Stomach (tissue), 4 donors: ENCODE results near the gene CAPZB.

Source experiments
- CTCF ChIP-seq, 7 experiments: fragments of 450-650 bp in 4 of 7; fragments of 200-600 bp in 3 of 7; sonication (generic) in 3 of 7; IDR thresholded peaks; one replicate each; pipeline ENCODE4 v1.5.1; 2016 to 2019; ENCODE audit warnings: antibody characterized with exemption in 7 of 7, control low read depth in 2 of 7, mild to moderate bottlenecking in 1 of 7
- POLR2A ChIP-seq, 4 donors: fragments of 450-650 bp; IDR thresholded peaks; one replicate each; pipeline ENCODE4 v1.6.1; 2016; ENCODE audit warnings: antibody characterized with exemption in 4 of 4, control low read depth in 2 of 4, mild to moderate bottlenecking in 1 of 4, moderate library complexity in 1 of 4
- POLR2AphosphoS5 ChIP-seq, 3 donors: sonication (generic); formaldehyde crosslinking; IDR thresholded peaks; one replicate each; pipeline ENCODE4 v1.6.1; 2016; ENCODE audit warnings: antibody characterized with exemption in 3 of 3

DNA sequence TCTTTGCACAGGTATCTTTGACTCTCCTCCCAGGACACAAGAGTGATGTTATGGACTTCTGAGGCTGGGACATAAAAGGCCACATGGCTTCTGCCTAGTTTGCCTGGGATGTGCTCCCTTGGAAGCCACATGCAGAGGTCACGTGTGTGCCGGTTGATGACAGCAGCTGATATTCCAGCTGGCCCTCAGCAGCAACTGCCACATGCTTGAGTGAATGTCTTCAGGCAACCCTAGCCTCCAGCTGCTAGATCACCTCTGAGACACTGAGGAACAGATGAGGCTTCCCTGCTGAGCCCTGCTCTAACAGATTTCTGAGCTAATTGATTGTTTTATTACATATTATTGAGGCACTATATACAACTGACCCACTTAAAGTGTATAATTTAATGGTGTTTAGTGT, 185.1 kb downstream of the CAPZB start:
- TF ChIP-seq CTCF (IDR thresholded peaks at IDR 0.05) (no peak), POLR2A (IDR thresholded peaks at IDR 0.05) (no peak), POLR2AphosphoS5 (IDR thresholded peaks at IDR 0.05) (no peak)
